GM12873 (cell line): Measurements from ENCODE around the gene C19orf18.

Source experiments
- CTCF ChIP-seq: IDR thresholded peaks from 2 replicates; pipeline ENCODE4 v1.5.1; 2012; ENCODE audit warnings: low read depth, mild to moderate bottlenecking, moderate library complexity, low read length, control low read depth; ENCODE audit not compliant: insufficient read depth; ENCODE audit errors: missing control alignments

Gene C19orf18

DNA sequence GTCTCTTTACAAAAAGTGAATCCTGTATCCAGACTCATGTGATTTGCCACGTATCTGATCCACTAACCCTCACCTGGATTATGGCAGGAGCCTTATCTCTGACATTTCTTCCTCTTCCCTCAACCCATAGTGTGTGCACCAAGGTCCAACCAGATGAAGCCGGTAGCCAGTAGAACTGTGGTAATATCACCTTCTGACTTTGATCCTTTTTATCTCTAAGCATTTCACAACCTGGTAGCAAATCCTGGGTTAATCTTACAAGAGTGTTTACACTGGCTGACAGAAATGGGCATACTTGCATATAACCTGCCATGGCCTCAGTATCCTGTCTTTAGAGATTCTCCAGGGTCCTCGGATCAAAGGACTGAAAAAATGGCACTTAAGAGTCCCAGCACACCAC is 59.8 kb downstream of the C19orf18 start:
- no peak for TF ChIP-seq CTCF
